ENCODE measurements around the gene UGT2A1.

DNA sequence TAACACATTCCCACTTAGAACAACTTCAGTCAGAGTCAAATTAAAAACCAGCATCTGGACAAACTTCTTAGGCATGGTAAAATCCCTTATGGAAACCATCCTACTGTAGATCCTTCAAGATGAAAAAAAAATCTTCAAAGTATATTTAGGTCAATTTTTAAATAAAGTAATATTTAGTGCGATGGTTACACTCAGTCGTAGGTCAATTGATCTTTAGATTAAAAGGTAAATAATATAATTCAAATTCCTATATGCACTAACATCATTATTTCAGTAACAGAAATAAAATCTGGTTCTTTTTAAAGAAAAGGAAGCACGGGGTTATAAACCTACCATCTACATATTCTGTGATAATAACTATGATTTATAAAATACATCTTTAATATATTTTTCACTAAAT, 13.5 kb downstream of the UGT2A1 start, which contains the start of gene UGT2A2:
- TF ChIP-seq POLR2A (IDR thresholded peaks at IDR 0.05; ENCODE audit: low read length): no peak
- TF ChIP-seq KDM1A (IDR thresholded peaks at IDR 0.05; ENCODE audit: low read depth): no peak
- TF ChIP-seq, protein P1, sequence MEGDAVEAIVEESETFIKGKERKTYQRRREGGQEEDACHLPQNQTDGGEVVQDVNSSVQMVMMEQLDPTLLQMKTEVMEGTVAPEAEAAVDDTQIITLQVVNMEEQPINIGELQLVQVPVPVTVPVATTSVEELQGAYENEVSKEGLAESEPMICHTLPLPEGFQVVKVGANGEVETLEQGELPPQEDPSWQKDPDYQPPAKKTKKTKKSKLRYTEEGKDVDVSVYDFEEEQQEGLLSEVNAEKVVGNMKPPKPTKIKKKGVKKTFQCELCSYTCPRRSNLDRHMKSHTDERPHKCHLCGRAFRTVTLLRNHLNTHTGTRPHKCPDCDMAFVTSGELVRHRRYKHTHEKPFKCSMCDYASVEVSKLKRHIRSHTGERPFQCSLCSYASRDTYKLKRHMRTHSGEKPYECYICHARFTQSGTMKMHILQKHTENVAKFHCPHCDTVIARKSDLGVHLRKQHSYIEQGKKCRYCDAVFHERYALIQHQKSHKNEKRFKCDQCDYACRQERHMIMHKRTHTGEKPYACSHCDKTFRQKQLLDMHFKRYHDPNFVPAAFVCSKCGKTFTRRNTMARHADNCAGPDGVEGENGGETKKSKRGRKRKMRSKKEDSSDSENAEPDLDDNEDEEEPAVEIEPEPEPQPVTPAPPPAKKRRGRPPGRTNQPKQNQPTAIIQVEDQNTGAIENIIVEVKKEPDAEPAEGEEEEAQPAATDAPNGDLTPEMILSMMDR (IDR thresholded peaks at IDR 0.05): no peak
- no peak for TF ChIP-seq CBX8 (IDR thresholded peaks at IDR 0.05)
- TF ChIP-seq RNF2 (IDR thresholded peaks at IDR 0.05; ENCODE audit: borderline replicate concordance, low read depth): no peak
